Fibroblast of villous mesenchyme (primary cell): ENCODE data around the gene SCGB3A2. TPM values are rescaled to one million over a fixed set of nuclear protein-coding genes. Genes with fewer than 3 reads are reported as not detected.
"Not testable (repeated sequence)": the region's sequence is repeated elsewhere in the genome, so short reads cannot be mapped to it uniquely, and the experiment has no call there.

Experiments used
- DNase-seq: peaks from one replicate; pipeline ENCODE4 v3.0.0-alpha.2; 2010; ENCODE audit warnings: low read depth
- H3K4me3 ChIP-seq: 2 replicates; pipeline ENCODE4 v1.5.1; 2011; ENCODE audit warnings: low read depth, mild to moderate bottlenecking, low read length
- CTCF ChIP-seq: IDR thresholded peaks from 2 replicates; pipeline ENCODE4 v1.5.1; 2012; ENCODE audit warnings: low read depth, mild to moderate bottlenecking, low read length; ENCODE audit not compliant: insufficient read depth
- total RNA-seq: library from RNA; depleted of rRNA; stranded (reverse); fragments of >200 nt; gene quantifications from 2 replicates; pipeline ENCODE4 v1.2.3, GENCODE V29; 2012

The SCGB3A2 gene
- total RNA-seq, 1 donor = not detected

GRCh38 chr5:147859962-147860640 lies 18.4 kb upstream of the SCGB3A2 start:
- DNase-seq = no peak
- H3K4me3 ChIP-seq = no peak overlapping the region
- TF ChIP-seq CTCF = no peak

GRCh38 chr5:147860641-147861025 lies 17.9 kb upstream of the SCGB3A2 start:
- DNase-seq = no peak
- TF ChIP-seq CTCF = no peak
- H3K4me3 ChIP-seq = no peak overlapping the region

- no peak for DNase-seq
- no peak overlapping the region for H3K4me3 ChIP-seq
- TF ChIP-seq CTCF = no peak
Observed at GRCh38 chr5:147863454-147864158, 14.9 kb upstream of the SCGB3A2 start.

- no peak for TF ChIP-seq CTCF
- H3K4me3 ChIP-seq = no peak overlapping the region
- DNase-seq = no peak
Observed at GRCh38 chr5:147869112-147869511, 9.4 kb upstream of the SCGB3A2 start.

- not testable (repeated sequence) for H3K4me3 ChIP-seq, DNase-seq
Observed at GRCh38 chr5:147869892-147870291, 8.6 kb upstream of the SCGB3A2 start.

GRCh38 chr5:147871980-147872549 lies 6.4 kb upstream of the SCGB3A2 start:
- not testable (repeated sequence) for H3K4me3 ChIP-seq, DNase-seq

- not testable (repeated sequence) for H3K4me3 ChIP-seq, DNase-seq
Observed at GRCh38 chr5:147872744-147873435, 5.6 kb upstream of the SCGB3A2 start.

- not testable (repeated sequence) for DNase-seq, H3K4me3 ChIP-seq
Observed at GRCh38 chr5:147874118-147874875, 4.2 kb upstream of the SCGB3A2 start.
